IPS-15b (cell line): ENCODE results near the gene RALGPS1.
A peak's percentile ranks its signal among the peaks of the same experiment; 100 is the strongest.

ENCODE experiments used
- H3K27me3 ChIP-seq: one replicate; pipeline ENCODE4 v1.6.1; 2013; ENCODE audit warnings: low read length; ENCODE audit not compliant: control insufficient read depth, insufficient read depth
- H3K36me3 ChIP-seq: one replicate; pipeline ENCODE4 v1.6.1; 2013; ENCODE audit warnings: low read length; ENCODE audit not compliant: control insufficient read depth, insufficient read depth
- H3K4me1 ChIP-seq: one replicate; pipeline ENCODE4 v1.6.1; 2013; ENCODE audit warnings: mild to moderate bottlenecking, low read length; ENCODE audit not compliant: control insufficient read depth, insufficient read depth
- H3K4me3 ChIP-seq: one replicate; pipeline ENCODE4 v1.5.1; 2013; ENCODE audit warnings: low read depth, low read length
- H3K9ac ChIP-seq: one replicate; pipeline ENCODE4 v1.6.1; 2013; ENCODE audit warnings: low read depth, mild to moderate bottlenecking, low read length
- H3K9me3 ChIP-seq: one replicate; pipeline ENCODE4 v1.6.1; 2013; ENCODE audit warnings: mild to moderate bottlenecking, low read length; ENCODE audit not compliant: control insufficient read depth, insufficient read depth

The RALGPS1 gene

DNA sequence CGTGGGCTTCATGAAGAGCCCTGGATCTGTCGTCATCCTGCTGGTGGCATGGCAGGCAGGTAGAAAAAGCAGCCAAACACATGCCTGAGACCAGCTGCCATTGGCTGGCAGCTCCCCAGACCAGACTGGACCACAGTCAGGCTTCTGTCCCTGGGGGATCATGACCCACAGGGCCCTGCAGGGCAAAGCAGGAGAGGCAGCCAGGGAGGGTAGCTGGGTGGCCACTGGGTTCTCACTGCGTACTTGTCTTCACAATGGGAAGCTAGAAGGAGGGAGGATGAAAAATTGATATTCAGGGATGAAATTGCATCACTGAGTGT, 282.2 kb downstream of the RALGPS1 start:
- H3K4me1 ChIP-seq: no peaks in the 10 kb centered on the region
- H3K9me3 ChIP-seq: no peaks in the 10 kb centered on the region
- H3K4me3 ChIP-seq: no peak overlapping the region
- no peak overlapping the region for H3K9ac ChIP-seq
- no peaks in the 10 kb centered on the region for H3K27me3 ChIP-seq
- H3K36me3 ChIP-seq: no peaks in the 10 kb centered on the region

DNA sequence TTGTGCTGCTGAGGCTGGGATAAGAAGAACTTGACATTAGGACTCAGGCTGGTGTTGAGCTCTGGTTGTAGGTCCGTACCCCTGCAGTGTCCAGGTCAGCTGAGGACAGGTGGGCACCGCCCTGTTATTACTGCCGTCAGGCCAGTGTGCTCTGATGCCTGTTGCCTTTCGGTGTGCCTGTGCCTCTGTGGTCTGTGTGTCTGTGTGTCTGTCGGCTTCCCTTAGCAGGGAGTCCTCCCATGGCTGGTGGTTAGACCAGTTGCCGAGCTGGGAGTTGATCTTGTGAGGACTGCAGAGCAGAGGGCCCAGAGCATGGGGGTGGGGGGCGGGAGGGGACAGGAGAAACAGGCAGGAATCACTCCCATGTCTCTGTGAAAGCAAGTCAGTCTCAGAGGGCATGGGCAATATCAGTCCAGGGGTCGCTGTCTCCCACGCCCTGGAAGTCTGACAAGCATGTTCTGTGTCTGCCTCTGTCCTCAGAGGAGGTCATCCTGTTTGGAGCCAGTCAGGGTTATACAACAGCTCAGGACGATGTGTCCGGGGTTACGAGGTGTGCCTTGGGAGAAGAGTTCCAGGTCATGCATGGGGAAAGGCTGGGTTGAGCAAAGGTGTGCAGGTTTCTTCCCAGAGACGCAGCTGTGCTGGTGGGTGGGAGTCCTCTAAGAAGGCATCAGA, 282.7 kb downstream of the RALGPS1 start:
- Histone ChIP-seq H3K36me3 (no peaks in the 10 kb centered on the region), H3K9me3 (no peaks in the 10 kb centered on the region), H3K4me3 (no peak overlapping the region), H3K27me3 (no peaks in the 10 kb centered on the region), H3K9ac (no peak overlapping the region), H3K4me1 (no peaks in the 10 kb centered on the region)

DNA sequence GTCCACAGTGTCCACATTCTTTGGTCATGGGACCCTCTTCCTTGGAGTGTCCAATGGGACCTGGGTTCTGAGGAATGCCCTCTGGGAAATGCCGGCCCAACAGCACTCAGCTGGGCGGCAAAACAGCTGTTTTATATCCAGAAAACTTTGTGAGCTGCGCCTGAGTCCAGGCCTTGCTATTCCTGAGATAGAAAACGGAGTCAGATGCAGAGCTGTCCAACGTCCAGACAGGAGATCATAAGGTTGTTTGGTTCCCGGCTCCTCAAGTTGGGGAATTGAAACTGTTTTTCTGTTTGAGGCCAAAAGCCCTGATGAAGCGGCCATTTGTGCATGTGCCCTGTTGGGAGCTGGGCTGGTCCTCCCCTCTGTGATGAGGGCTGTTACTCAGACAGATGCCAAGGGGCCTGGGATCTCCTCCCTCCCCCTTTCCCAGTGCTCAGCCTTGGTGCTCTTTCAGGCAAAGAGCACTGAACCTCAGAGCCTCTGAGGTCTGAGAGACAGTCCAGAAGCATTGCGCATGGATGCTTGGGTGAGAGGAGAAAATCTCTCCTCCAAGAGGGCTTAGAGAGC, 283.4 kb downstream of the RALGPS1 start:
- Histone ChIP-seq H3K9ac (no peak overlapping the region), H3K4me3 (no peak overlapping the region), H3K4me1 (no peaks in the 10 kb centered on the region), H3K9me3 (no peaks in the 10 kb centered on the region), H3K27me3 (no peaks in the 10 kb centered on the region), H3K36me3 (no peaks in the 10 kb centered on the region)

DNA sequence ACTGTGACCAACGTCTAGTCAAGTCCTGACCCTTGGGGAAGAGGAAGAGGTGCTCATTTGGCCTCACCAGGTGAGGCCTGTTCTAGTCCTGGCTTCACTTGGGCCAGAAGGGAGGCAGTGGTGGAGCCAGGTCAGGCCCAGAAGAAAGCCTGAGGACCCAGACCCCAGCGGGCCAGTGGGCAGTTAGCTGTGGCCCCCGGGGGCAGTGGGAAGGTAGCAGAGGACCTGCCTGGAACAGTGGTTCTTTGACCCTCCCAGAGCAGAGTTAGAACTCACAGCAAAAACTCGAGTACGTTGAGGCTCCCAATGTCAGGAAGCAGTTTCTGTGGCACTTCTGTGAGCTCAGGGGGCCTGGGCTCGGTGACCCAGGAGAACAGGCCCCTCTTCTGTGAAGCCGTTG, 284.0 kb downstream of the RALGPS1 start:
- no peaks in the 10 kb centered on the region for H3K36me3 ChIP-seq
- no peaks in the 10 kb centered on the region for H3K4me1 ChIP-seq
- H3K9ac ChIP-seq: peak overlapping the region; percentile 26
- no peaks in the 10 kb centered on the region for H3K27me3 ChIP-seq
- H3K9me3 ChIP-seq: no peaks in the 10 kb centered on the region
- no peak overlapping the region for H3K4me3 ChIP-seq

DNA sequence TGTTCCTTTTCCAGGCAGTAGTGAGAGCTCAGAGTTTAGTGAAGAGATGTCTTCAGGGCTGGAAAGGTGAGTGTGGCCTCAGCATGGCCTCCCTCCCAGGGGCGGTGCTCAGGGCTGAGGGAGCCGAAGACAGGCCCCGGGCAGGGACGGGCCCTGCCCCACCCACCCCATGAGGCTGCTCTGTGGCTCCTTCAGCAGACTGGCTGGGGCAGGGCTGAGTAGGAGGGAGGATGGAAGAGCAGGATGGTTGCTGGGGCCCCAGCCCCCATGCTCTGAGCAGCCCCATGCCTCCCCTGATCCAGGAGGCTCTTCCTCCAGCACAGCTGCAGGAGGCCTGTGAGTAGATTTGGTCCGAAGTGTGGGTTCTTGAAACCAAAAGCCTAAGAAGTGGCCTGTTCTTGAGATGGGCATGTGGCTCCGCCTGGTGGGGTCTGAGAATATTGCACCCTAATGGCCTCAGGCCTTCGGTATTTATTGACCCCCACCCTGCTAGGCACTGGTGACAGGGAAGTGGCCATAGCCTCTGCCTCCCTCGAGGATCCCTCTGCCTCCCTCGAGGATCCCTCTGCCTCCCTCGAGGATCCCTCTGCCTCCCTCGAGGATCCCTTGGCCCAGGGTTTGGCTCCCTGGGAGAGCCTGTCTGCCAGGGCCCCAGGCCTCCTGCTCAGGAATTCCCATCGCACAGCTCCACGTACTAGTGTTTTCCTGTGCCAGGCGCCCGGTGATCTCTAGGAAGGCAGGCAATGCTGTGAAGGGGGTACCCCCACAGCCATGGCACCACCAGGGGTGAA, 284.6 kb downstream of the RALGPS1 start:
- Histone ChIP-seq H3K4me3 (no peak overlapping the region), H3K4me1 (no peaks in the 10 kb centered on the region), H3K9me3 (no peaks in the 10 kb centered on the region), H3K9ac (peak overlapping the region; percentile 26), H3K36me3 (no peaks in the 10 kb centered on the region), H3K27me3 (no peaks in the 10 kb centered on the region)

DNA sequence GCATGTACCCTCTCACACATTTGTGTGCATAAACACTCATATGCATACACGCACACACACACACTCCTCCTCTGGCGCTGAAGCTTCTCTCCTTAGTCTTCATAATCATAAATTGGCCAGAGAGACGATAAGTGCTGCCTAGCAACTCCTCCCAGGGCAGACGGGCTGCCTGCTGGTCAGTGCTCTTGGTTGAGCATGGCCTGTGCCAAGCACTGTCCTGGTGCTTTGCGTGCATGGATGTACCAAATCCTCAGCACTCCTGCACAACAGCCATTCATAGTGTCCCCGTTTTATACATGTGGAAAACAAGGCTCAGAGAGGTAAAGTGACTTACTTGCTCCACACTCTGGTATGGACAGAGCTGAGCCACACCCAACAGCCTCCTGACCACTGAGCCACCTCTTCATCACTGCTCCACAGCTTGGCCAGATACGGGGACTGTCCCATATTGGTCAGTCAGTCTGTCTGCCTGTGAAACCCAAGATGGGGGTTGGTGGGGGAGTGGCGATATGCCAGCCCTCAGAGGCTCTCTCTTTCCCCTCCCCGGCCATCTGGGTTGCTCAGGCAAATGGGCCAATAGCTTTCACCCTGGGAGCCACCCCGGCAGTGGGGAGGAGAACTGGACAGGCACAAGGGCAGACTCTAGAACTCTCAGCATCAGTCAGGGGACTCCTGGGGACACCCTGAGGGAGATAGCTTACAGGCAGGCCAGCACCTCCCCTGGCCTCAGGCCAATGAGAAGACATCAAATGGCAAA, 285.7 kb downstream of the RALGPS1 start:
- no peaks in the 10 kb centered on the region for H3K36me3 ChIP-seq
- no peaks in the 10 kb centered on the region for H3K9me3 ChIP-seq
- no peak overlapping the region for H3K9ac ChIP-seq

DNA sequence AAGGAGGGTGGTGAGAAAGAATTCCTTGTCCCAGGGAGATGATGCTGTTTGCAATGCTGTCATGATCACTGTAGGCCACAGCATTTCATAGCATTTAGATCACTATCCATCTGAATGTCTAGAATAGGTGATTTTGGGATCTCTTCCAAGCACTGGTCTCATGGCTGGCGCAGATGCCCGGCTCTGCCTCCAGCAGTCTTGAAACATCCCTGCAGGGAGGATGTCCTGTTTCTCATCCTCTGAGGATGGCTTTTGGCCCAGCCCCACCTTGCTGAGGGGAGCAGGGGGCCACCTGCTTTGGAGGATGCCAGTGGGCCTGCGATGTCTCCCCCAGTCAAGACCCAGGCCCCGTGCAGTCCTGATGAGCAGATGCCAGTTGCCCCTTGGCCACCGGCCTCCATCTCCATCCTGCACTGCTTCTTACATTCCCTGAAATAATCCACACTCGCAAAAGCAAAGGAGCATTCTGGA, 286.5 kb downstream of the RALGPS1 start:
- Histone ChIP-seq H3K4me3 (no peak overlapping the region), H3K27me3 (no peaks in the 10 kb centered on the region), H3K36me3 (no peaks in the 10 kb centered on the region), H3K9me3 (no peaks in the 10 kb centered on the region), H3K4me1 (no peaks in the 10 kb centered on the region), H3K9ac (no peak overlapping the region)

More for the DNA sequence above, 285.7 kb downstream of the RALGPS1 start:
- Histone ChIP-seq H3K4me1 (no peaks in the 10 kb centered on the region), H3K4me3 (no peak overlapping the region), H3K27me3 (no peaks in the 10 kb centered on the region)

DNA sequence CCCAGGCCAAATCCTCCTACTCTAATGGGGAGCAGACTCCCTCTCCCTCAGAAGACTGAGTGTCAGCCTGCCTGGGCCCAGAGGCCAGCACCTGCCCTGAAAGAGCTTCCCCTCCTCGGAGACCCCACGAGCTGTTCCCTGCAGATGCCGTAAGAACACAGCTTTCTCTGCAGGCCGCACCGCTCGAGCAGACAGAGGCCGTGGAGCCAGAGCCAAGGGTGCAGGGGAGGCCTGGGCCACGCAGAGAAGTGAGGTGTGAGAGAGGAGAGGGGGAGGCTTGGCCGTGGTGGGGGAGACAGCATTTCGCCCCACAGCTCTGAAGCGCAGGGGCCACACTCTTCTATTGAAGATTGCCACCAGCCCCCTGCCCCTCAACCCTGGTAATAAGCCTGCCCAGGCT, 287.1 kb downstream of the RALGPS1 start:
- Histone ChIP-seq H3K36me3 (no peaks in the 10 kb centered on the region), H3K4me1 (no peaks in the 10 kb centered on the region), H3K9me3 (no peaks in the 10 kb centered on the region), H3K27me3 (no peaks in the 10 kb centered on the region), H3K4me3 (no peak overlapping the region), H3K9ac (no peak overlapping the region)

DNA sequence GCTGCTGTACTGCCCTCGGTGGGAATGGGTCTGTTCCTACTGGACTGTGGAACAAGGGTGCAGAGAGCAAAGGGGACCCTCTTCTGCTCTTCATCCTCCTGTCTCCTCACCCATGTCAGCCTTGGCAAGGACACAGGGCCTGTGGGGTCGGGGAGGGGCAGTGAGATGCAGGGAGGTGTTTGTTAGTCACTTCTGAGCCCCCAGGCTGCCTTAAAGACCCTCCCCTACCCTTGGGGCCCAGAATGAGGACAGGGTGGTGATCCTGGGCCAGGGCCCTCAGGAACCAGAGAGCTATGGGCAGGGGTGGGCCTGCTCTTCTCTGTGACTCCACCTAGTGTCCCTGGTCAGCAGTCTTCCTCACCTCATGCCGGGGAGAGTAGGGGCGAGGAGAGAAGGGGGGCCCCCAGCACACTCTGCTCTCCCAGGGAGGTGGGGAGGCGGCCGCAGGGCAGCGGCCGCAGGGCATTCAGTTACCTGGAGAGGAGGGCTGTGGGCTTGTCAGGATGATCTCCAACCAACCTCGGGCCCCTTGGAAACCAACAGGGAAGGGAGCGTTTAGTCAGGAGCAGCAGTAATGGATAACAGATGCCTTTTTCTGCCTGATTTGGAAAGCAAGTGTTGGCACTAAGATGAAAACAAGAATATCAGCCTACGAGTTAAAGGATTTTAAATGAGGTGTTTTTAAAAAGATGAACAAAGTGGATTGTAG, 288.0 kb downstream of the RALGPS1 start:
- Histone ChIP-seq H3K36me3 (no peaks in the 10 kb centered on the region), H3K27me3 (no peaks in the 10 kb centered on the region), H3K9me3 (no peaks in the 10 kb centered on the region), H3K4me1 (no peaks in the 10 kb centered on the region), H3K4me3 (no peak overlapping the region), H3K9ac (no peak overlapping the region)

DNA sequence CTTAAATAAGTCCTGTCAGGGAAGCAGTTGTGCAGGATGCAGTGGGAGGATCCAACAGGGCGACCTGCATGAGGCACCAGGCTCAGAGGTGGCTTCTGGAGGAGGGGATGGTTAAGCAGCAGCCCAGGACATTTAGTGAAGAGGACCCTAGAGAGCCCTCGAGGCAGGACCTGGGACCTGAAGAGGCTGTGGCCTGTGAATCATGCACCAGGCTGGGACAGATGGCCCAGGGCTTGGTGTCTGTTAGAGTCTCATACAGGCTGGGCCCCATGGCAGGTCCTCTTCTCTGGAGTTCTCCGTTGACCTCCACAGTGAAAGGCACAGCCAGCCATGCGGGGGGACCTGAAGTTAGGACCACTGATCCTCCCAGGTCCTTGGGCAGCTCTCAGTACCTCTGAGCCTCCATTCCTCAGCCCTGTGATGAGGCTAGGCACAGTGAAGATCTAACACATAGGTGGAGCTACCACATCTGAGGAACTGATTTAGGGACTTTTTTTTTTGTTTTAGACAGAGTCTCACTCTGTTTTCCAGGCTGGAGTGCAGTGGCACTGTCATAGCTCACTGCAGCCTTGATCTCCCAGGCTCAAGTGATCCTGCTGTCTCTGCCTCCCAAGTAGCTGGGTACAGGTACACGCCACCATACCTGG, 289.2 kb downstream of the RALGPS1 start:
- H3K27me3 ChIP-seq: no peaks in the 10 kb centered on the region

More for the DNA sequence above, 289.2 kb downstream of the RALGPS1 start:
- no peaks in the 10 kb centered on the region for H3K9me3 ChIP-seq
- H3K9ac ChIP-seq: no peak overlapping the region
- no peaks in the 10 kb centered on the region for H3K36me3 ChIP-seq
- no peaks in the 10 kb centered on the region for H3K4me1 ChIP-seq
- no peak overlapping the region for H3K4me3 ChIP-seq
